GM18858 (cell line): ENCODE measurements around the gene TENM4.
"Not testable (repeated sequence)": the region's sequence is repeated elsewhere in the genome, so short reads cannot be mapped to it uniquely, and the experiment has no call there.

ENCODE experiments used
- ATAC-seq: cut with Tn5 transposase; IDR thresholded peaks from one replicate; pipeline ENCODE4 v1.9.1; 2021; ENCODE audit not compliant: unreplicated experiment

TENM4 gene

GRCh38 chr11:79258576-79258975, 182.3 kb downstream of the TENM4 start:
- no peak for ATAC-seq

GRCh38 chr11:79255965-79256364, 184.9 kb downstream of the TENM4 start:
- ATAC-seq: no peak

GRCh38 chr11:79253280-79253679, 187.6 kb downstream of the TENM4 start:
- no peak for ATAC-seq

GRCh38 chr11:79249295-79249993, 191.4 kb downstream of the TENM4 start:
- ATAC-seq: no peak

GRCh38 chr11:79244798-79245197, 196.0 kb downstream of the TENM4 start:
- ATAC-seq: no peak

GRCh38 chr11:79244241-79244772, 196.5 kb downstream of the TENM4 start:
- no peak for ATAC-seq

- no peak for ATAC-seq
Measured at GRCh38 chr11:79243422-79244210, 197.2 kb downstream of the TENM4 start.

- ATAC-seq: no peak
Measured at GRCh38 chr11:79242616-79243015, 198.2 kb downstream of the TENM4 start.

- no peak for ATAC-seq
Measured at GRCh38 chr11:79241852-79242241, 199.0 kb downstream of the TENM4 start.

GRCh38 chr11:79241205-79241851, 199.5 kb downstream of the TENM4 start:
- no peak for ATAC-seq

- ATAC-seq: no peak
Measured at GRCh38 chr11:79237703-79238102, 203.1 kb downstream of the TENM4 start.

GRCh38 chr11:79237091-79237490, 203.7 kb downstream of the TENM4 start:
- no peak for ATAC-seq

- ATAC-seq: no peak
Measured at GRCh38 chr11:79236541-79236971, 204.3 kb downstream of the TENM4 start.

- no peak for ATAC-seq
Measured at GRCh38 chr11:79235696-79236095, 205.1 kb downstream of the TENM4 start.

- ATAC-seq: no peak
Measured at GRCh38 chr11:79232346-79232745, 208.5 kb downstream of the TENM4 start.

GRCh38 chr11:79229047-79229446, 211.8 kb downstream of the TENM4 start:
- no peak for ATAC-seq

GRCh38 chr11:79227767-79228755, 212.8 kb downstream of the TENM4 start:
- ATAC-seq: no peak

- ATAC-seq: no peak
Measured at GRCh38 chr11:79227308-79227707, 213.5 kb downstream of the TENM4 start.

GRCh38 chr11:79226126-79226525, 214.7 kb downstream of the TENM4 start:
- no peak for ATAC-seq

- ATAC-seq: not testable (repeated sequence)
Measured at GRCh38 chr11:79222163-79222562, 218.7 kb downstream of the TENM4 start.
